ENCODE measurements around the gene BPIFB2.
"Not testable (repeated sequence)": the region's sequence is repeated elsewhere in the genome, so short reads cannot be mapped to it uniquely, and the experiment has no call there.

The BPIFB2 gene

DNA sequence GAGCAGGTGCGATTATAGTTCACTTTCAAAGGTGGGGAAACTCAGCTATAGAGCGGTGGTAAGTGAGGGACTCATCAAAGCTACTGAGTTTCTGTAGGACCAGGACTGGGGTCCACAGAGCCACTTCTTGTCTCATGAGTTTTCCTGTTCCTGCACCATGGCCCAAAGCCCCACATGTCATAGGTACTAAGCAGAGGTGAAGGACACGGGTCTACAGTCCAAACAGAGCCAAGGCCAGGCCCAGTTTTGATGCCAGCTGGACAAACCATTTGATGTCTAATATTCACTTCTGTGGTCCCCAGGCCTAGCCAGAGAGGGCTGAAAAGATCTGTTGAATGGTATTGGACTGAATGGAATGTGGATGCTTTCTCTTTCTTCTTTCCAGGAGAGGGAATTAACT is 34.9 kb downstream of the BPIFB2 start:
- no peak for DNase-seq (ENCODE audit: low spot score)
- in situ Hi-C loops (cut with MboI; ENCODE audit: low sequenced_read_pairs, unreplicated experiment) = no loop called here
- TF ChIP-seq, protein P1, sequence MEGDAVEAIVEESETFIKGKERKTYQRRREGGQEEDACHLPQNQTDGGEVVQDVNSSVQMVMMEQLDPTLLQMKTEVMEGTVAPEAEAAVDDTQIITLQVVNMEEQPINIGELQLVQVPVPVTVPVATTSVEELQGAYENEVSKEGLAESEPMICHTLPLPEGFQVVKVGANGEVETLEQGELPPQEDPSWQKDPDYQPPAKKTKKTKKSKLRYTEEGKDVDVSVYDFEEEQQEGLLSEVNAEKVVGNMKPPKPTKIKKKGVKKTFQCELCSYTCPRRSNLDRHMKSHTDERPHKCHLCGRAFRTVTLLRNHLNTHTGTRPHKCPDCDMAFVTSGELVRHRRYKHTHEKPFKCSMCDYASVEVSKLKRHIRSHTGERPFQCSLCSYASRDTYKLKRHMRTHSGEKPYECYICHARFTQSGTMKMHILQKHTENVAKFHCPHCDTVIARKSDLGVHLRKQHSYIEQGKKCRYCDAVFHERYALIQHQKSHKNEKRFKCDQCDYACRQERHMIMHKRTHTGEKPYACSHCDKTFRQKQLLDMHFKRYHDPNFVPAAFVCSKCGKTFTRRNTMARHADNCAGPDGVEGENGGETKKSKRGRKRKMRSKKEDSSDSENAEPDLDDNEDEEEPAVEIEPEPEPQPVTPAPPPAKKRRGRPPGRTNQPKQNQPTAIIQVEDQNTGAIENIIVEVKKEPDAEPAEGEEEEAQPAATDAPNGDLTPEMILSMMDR (IDR thresholded peaks at IDR 0.05; ENCODE audit: borderline replicate concordance, control extremely low read depth, extremely low read depth, insufficient read depth, missing control alignments) = no peak

- TF ChIP-seq, protein P1 (IDR thresholded peaks at IDR 0.05; ENCODE audit: borderline replicate concordance, control extremely low read depth, extremely low read depth, insufficient read depth, missing control alignments) = no peak
- no peak for DNase-seq (ENCODE audit: low spot score)
- in situ Hi-C loops (cut with MboI; ENCODE audit: low sequenced_read_pairs, unreplicated experiment) = no loop called here
Observed at GRCh38 chr20:33042983-33043730, 35.7 kb downstream of the BPIFB2 start.

DNA sequence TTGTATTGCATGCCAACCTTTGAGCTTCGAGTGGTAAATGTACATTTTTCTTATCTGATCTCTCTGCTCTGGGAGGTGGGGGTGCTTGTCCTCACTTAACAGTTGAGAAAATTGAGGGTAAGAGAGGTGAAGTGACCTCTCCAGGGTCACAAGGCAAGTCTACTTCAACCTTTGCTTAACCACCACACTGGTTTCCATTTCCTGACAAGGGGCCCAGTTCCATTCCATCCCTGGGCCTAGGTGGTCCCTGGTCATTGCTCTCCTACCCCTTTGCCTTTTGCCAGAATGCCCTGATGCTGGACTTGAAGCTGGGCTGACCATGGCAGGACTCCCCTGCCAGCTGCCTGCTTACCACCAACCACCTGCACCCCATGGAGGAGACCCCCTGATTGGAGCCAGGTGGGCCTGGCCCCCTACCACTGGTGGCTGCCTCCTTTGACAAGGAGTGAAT is 36.3 kb downstream of the BPIFB2 start:
- in situ Hi-C loops (cut with MboI; ENCODE audit: low sequenced_read_pairs, unreplicated experiment) = no loop called here
- TF ChIP-seq, protein P1 (IDR thresholded peaks at IDR 0.05; ENCODE audit: borderline replicate concordance, control extremely low read depth, extremely low read depth, insufficient read depth, missing control alignments) = no peak
- no peak for DNase-seq (ENCODE audit: low spot score)

DNA sequence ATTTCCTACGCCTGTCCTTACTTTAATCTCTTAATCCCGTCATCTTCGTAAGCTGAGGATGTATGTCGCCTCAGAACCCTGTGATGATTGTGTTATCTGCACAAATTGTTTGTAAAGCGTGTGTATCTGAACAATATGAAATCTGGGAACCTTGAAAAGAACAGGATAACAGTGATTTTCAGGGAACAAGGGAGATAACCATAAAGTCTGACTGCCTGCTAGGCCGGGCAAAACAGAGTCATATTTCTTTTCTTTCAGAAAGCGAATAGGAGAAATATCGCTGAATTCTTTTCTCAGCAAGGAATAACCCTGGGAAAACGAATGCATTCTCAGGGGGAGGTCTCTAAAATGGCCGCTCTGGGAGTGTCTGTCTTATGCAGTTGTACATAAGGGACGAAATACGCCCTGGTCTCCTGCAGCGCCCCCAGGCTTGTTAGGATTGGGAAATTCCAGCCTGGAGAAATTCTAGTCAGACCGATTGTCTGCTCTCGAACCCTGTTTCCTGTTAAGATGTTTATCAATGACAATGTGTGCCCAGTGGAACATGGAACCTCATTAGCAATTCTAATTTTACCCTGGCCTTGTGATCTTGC is 37.7 kb downstream of the BPIFB2 start:
- in situ Hi-C loops (cut with MboI; ENCODE audit: low sequenced_read_pairs, unreplicated experiment); DNase-seq (ENCODE audit: low spot score): not testable (repeated sequence)

DNA sequence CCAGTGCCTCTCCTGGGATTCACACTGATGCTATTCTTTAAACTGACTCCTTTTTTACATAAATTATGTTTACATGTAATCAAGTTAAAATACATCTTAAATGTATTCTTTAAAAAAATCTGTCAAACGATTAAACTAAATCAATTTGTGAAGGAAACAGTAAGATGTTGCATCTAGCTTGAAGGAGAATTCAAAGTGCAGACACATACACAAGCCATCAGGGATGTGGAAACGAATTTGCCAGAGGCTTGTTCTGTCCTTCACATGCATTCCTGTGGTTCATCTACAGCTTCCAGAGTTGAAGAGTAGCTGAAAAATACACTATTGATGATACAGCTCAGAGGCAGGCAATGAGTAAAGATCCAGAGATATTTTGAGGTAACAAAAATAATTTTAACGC is 38.9 kb downstream of the BPIFB2 start:
- in situ Hi-C loops (cut with MboI; ENCODE audit: low sequenced_read_pairs, unreplicated experiment) = no loop called here
- DNase-seq (ENCODE audit: low spot score) = no peak
- TF ChIP-seq, protein P1 (IDR thresholded peaks at IDR 0.05; ENCODE audit: borderline replicate concordance, control extremely low read depth, extremely low read depth, insufficient read depth, missing control alignments) = no peak

DNA sequence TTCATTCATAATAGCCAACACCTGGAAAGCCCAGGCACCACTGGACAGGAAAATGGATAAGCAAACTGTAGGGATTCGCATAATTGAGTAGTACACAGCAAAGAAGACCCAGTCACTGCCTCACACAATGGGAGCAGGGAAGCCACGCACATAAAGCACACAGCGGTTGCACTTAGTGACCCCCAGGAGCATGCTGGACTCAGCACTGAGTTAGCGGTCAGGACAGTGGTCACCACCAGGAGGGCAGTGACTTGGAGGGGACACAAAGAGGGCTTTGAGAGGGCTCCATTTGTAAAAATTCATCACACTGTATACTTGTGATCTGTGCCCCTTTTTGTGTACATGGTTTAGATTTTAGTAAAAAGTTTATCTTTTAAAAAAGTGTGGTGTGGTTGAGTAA is 43.8 kb downstream of the BPIFB2 start:
- TF ChIP-seq, protein P1 (IDR thresholded peaks at IDR 0.05; ENCODE audit: borderline replicate concordance, control extremely low read depth, extremely low read depth, insufficient read depth, missing control alignments) = no peak
- no peak for DNase-seq (ENCODE audit: low spot score)
- in situ Hi-C loops (cut with MboI; ENCODE audit: low sequenced_read_pairs, unreplicated experiment) = no loop called here

Data from GM13976 (cell line).